Progenitor cell of endocrine pancreas (in vitro differentiated cells): ENCODE data around the gene TMEM97. TPM values are rescaled to one million over a fixed set of nuclear protein-coding genes. Genes with fewer than 3 reads are reported as not detected.

ENCODE experiments used
- DNase-seq: peaks from one replicate; pipeline ENCODE4 v3.0.0; 2021; ENCODE audit warnings: low spot score; ENCODE audit not compliant: unreplicated experiment
- H3K27ac Mint-ChIP-seq: 2 replicates; pipeline ENCODE4 v1.8.0; 2021; ENCODE audit warnings: mild to moderate bottlenecking, moderate library complexity, mixed read lengths
- H3K27me3 Mint-ChIP-seq: 2 replicates; pipeline ENCODE4 v1.8.0; 2021; ENCODE audit warnings: mixed read lengths
- H3K36me3 Mint-ChIP-seq: 2 replicates; pipeline ENCODE4 v1.8.0; 2022; ENCODE audit warnings: mixed read lengths; ENCODE audit not compliant: insufficient read depth
- H3K4me1 Mint-ChIP-seq: 2 replicates; pipeline ENCODE4 v1.8.0; 2021; ENCODE audit warnings: low read depth, mixed read lengths
- H3K4me3 Mint-ChIP-seq: 2 replicates; pipeline ENCODE4 v1.8.0; 2021; ENCODE audit warnings: low read depth, mild to moderate bottlenecking, moderate library complexity, mixed read lengths
- H3K9me3 Mint-ChIP-seq: 2 replicates; pipeline ENCODE4 v1.8.0; 2021; ENCODE audit warnings: low read depth, mixed read lengths
- CTCF ChIP-seq: fragments of 200-600 bp; sonication (generic); IDR thresholded peaks from one replicate; pipeline ENCODE4 v1.5.0; 2021; ENCODE audit warnings: antibody characterized with exemption, mild to moderate bottlenecking; ENCODE audit not compliant: unreplicated experiment
- total RNA-seq: library from RNA; stranded (reverse); gene quantifications from 2 replicates; pipeline ENCODE4 v1.2.1, GENCODE V29; 2021

Gene TMEM97
- total RNA-seq, 1 donor from 2014 or later = 102 TPM

GRCh38 chr17:28334171-28334570 lies 15.2 kb downstream of the TMEM97 start:
- Mint-ChIP-seq H3K27ac (peak overlapping the region; percentile 100), H3K9me3 (no peaks in the 10 kb centered on the region), H3K27me3 (no peaks in the 10 kb centered on the region), H3K4me1 (peaks cover 24% of the 10 kb centered on the region), H3K4me3 (peak overlapping the region; percentile 95), H3K36me3 (no peaks in the 10 kb centered on the region)
- no peak for DNase-seq
- TF ChIP-seq CTCF = no peak

GRCh38 chr17:28334666-28335200 lies 15.7 kb downstream of the TMEM97 start:
- Mint-ChIP-seq H3K27me3 (no peaks in the 10 kb centered on the region), H3K36me3 (no peaks in the 10 kb centered on the region), H3K4me1 (peaks cover 24% of the 10 kb centered on the region), H3K27ac (peak overlapping the region; percentile 100), H3K9me3 (no peaks in the 10 kb centered on the region), H3K4me3 (peak overlapping the region; percentile 95)
- TF ChIP-seq CTCF = no peak
- no peak for DNase-seq

- Mint-ChIP-seq H3K4me1 (peaks cover 24% of the 10 kb centered on the region), H3K36me3 (no peaks in the 10 kb centered on the region), H3K4me3 (peak within 1 kb of the TSS; percentile 95), H3K27me3 (no peaks in the 10 kb centered on the region), H3K9me3 (no peaks in the 10 kb centered on the region), H3K27ac (peak within 1 kb of the TSS; percentile 100)
- TF ChIP-seq CTCF = no peak
- peak; percentile 98 for DNase-seq
Measured at GRCh38 chr17:28335201-28335958, 16.4 kb downstream of the TMEM97 start, which contains the start of the genes IFT20 and TNFAIP1. TSS of gene IFT20 (minus strand) at chr17:28335472. CDS start at chr17:28331985, 3,487 bp downstream. TSS of gene TNFAIP1 (plus strand) at chr17:28335761. CDS start at chr17:28339522, 3,761 bp downstream.

- Mint-ChIP-seq H3K4me1 (peaks cover 24% of the 10 kb centered on the region), H3K27me3 (no peaks in the 10 kb centered on the region), H3K4me3 (peak overlapping the region; percentile 95), H3K9me3 (no peaks in the 10 kb centered on the region), H3K36me3 (no peaks in the 10 kb centered on the region), H3K27ac (peak overlapping the region; percentile 100)
- DNase-seq = peak; percentile 37
- TF ChIP-seq CTCF = no peak
Measured at GRCh38 chr17:28335959-28336871, 17.2 kb downstream of the TMEM97 start.
